SIG-M5 (cell line): ENCODE results near the gene DDX23.
A peak's percentile ranks its signal among the peaks of the same experiment; 100 is the strongest.

Source experiments
- DNase-seq: peaks from one replicate; lab custom pipeline; 2025; lab: John Stamatoyannopoulos, UW

The DDX23 gene

GRCh38 chr12:48823281-48823680 lies 28.7 kb downstream of the DDX23 start:
- DNase-seq, result no peak

- no peak for DNase-seq
These were observed 29.3 kb downstream of the DDX23 start for GRCh38 chr12:48822711-48823110.

- DNase-seq, result no peak
These were observed 29.8 kb downstream of the DDX23 start for GRCh38 chr12:48822139-48822538.

GRCh38 chr12:48819986-48820725 lies 31.8 kb downstream of the DDX23 start:
- no peak for DNase-seq

- no peak for DNase-seq
These were observed 33.0 kb downstream of the DDX23 start for GRCh38 chr12:48818831-48819590.

GRCh38 chr12:48817873-48818830 lies 33.8 kb downstream of the DDX23 start, which contains the start of gene CACNB3:
Gene CACNB3, plus strand, starts transcription at chr12:48818496. Its CDS starts 434 bp downstream, at chr12:48818930.
- DNase-seq, result no peak

- no peak for DNase-seq
These were observed 35.7 kb downstream of the DDX23 start for GRCh38 chr12:48816143-48816854.

DNA sequence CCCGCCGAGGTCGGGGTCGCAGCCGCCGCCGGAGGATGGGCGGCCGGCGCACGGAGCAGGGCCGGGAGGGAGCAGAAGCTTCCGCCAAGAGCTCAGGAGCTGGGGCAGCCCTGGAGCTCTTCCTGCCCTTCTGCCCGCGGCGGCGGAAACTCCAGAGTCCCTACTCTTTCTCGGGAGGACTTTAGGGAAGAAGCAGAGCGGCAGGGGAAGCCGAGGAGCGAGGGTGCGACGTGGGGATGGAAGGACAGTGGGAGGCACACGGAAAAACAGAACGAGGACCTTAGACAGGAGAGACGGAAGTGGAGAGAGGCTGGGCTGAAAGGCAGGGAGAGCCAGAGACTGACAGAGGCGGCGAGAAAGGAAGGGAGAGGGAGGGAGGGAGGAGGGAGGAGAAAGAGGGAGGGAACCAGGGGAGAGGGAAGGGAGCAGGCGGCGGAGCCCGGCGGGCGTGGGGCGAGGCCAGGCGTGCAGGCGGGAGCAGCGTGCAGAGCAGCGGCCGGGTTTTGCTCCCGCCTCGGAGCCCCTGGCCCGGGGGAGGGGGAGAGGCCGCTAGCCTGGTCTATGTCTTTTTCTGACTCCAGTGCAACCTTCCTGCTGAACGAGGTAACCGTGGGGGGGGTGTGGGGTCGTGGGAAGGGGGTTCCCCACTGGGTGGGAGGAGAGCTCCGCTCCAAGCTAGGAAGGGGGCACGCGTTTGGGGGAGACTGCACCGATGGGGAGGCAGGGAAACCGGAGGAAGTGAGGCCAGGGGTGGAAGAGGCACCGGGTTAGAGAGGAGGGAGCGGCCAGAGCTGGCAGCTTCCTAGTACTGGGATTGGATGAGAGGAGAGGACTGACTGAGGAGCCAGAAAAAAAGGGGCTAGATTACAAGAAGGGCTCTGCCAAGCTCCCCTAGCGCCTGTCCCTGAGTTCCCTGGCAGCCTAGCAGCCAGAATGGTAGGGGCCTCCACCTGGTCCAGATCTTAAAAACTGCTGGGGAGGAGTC lies 36.5 kb downstream of the DDX23 start:
- DNase-seq, result no peak

GRCh38 chr12:48814262-48815125 lies 37.5 kb downstream of the DDX23 start:
- no peak for DNase-seq

DNA sequence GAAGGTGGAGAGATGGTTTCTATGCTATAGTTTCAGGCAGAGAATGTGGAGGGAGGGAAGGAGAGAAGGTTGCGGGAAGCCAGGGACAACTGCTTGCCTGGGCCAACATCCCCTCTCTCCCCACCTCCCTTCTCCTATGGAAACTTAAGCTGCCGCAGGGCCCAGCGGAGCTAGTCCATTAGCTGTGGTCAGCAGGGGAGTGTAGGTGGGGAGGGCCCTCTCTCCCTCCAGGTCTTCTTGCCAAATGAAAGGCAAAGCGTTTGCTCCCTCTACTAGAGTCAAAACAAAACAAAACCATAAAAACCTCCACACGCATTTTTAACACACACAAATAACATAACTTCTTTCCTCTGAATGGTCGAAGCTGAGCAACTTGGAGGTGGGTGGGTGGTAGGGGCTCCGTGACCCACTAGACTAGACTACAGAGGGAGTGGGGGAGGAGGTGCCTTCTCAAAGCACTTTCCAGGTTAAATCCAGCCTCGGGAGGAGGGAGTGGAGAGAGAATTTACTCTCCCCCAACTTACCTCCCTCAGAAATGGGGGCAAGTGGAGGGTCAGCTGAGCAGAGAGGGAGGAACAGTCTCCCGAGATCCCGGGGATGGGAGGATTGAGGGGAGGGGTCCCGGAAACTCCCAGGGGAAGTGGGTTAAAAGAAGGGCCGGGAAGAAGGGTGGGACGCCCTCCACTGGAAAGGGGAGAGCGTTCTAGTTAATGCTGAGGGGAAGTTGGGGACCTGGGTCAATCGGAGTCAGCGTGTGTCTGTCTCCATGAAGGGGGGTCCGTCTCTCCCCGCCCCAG lies 38.3 kb downstream of the DDX23 start:
- DNase-seq, result no peak

GRCh38 chr12:48812389-48812788 lies 39.6 kb downstream of the DDX23 start:
- DNase-seq, result no peak

GRCh38 chr12:48811437-48812090 lies 40.4 kb downstream of the DDX23 start:
- no peak for DNase-seq

- DNase-seq, result no peak
These were observed 41.0 kb downstream of the DDX23 start for GRCh38 chr12:48810903-48811431.

DNA sequence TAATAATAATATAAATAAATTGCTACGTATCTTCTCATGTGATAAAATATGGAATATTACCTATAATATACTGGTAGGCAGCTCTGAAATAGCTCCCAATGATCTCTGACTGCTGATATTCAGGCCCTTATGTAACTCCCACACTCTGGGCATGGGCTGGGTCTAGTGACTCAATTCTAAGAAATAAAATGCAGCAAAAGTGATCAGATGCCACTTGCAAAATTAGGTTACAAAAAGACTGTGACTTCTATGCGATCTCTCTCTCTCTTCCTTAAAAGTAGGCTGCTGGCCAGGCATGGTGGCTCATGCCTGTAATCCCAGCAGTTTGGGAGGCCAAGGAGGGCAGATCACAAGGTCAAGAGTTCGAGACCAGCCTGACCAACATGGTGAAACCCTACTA lies 44.0 kb downstream of the DDX23 start:
- no peak for DNase-seq

- no peak for DNase-seq
These were observed 48.3 kb downstream of the DDX23 start for GRCh38 chr12:48803675-48804074.

DNA sequence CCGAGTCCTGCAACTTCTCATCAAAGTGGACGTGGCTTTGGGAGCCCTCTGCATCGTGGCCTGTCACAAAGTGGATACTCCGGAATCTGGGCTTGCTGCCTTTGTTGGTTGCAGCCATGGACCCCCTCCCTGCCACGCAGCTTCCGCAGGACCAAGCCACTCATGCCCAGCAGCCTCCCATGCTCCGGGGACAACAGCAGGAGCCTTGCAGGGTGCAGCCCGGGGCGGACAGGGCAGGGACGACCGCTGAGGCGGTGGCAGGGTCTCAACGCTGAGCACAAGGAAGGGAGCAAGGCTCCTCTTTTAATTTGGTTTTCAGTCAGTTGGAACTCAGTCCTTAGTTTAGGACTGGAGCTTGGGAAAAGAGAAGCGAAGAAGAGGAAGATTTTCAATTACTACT lies 51.0 kb downstream of the DDX23 start:
- DNase-seq, result no peak

DNA sequence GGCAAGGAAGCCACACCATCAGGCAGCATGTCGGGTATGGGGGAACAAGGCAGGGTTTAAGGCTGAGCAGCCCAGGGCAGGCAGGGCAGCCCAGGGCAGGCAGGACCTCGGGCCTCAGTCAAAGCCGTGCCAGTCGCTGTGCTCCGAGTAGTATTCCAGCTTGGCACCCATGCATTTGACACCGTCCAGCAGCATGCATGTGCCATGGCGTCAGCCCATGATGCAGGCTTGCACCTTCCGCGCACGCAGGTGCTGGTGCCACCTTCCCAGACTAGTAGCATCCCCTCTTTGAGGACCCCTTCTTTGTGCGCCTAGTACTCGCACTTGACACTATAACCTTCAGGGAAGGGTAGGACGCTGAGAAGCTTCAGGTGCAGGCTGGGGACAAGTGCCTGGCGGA lies 51.5 kb downstream of the DDX23 start:
- no peak for DNase-seq

DNA sequence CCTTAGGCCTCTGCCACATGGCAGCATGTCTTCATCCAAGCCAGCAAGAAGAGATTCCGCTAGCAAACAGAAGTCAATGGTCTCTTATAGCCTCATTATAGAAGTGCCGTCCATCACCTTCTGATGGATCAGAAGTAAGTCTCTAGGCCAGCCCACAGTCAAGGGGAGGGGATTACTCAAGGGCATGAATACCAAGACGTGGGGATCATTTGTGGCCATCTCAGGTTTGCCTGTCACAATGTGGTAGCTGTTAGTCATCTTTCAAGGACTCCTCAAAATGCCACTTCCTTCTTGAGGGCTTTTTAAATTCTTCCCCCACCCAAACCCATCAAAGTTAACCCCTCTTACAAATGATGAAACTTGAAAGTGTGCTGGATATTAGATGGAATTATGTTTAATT lies 55.0 kb downstream of the DDX23 start:
- peak; percentile 46 for DNase-seq
